Measurements from ENCODE around the gene TRPM7. TPM values are rescaled to one million over a fixed set of nuclear protein-coding genes. Genes with fewer than 3 reads are reported as not detected.

TRPM7 gene
- total and polyA plus RNA-seq, 2 of the 8 experiments (the other 6 are each of a cell fraction or from before 2014, with no cell fraction given), result 7.5 to 33.2 TPM

GRCh38 chr15:50710585-50710984 is 24.0 kb upstream of the TRPM7 start:
- Histone ChIP-seq H3K4me2 (ENCODE audit: insufficient read depth in 1 of 2, low read depth in 2 of 2, low read length in 2 of 2) (no peak overlapping the region), H2AK5ac (ENCODE audit: low read depth, low read length) (no peak overlapping the region), H3K79me2 (ENCODE audit: control insufficient read depth in 1 of 2, insufficient read depth in 2 of 2, low read length in 2 of 2) (no peaks in the 10 kb centered on the region), H2BK5ac (ENCODE audit: low read depth, low read length) (no peak overlapping the region), H3K4ac (replicated peaks; ENCODE audit: insufficient read length, low read depth, low read length) (no peak overlapping the region), H3K4me1 (replicated peaks in 1 of 4; ENCODE audit: control insufficient read depth in 3 of 4, insufficient read depth in 4 of 4, low read length in 3 of 4) (no peaks in the 10 kb centered on the region), H3K9me3 (ENCODE audit: insufficient read depth in 2 of 2, low read depth in 1 of 2, low read length in 1 of 2) (no peaks in the 10 kb centered on the region), H4K20me1 (replicated peaks in 1 of 2; ENCODE audit: control insufficient read depth in 1 of 2, insufficient read depth in 2 of 2, low read length in 2 of 2) (no peaks in the 10 kb centered on the region), H4K91ac (replicated peaks; ENCODE audit: insufficient read length, low read length) (no peak overlapping the region), H3K23me2 (ENCODE audit: low read depth, low read length) (no peaks in the 10 kb centered on the region), H3K56ac (replicated peaks; ENCODE audit: insufficient read length, low read depth, low read length) (no peak overlapping the region), H3K9ac (replicated peaks in 1 of 4; ENCODE audit: extremely low read depth in 1 of 4, low read depth in 3 of 4, low read length in 3 of 4) (no peak overlapping the region), H3K36me3 (ENCODE audit: control insufficient read depth in 2 of 4, insufficient read depth in 4 of 4, low read length in 3 of 4) (no peaks in the 10 kb centered on the region; a peak in 1 of 8 replicates), H2BK15ac (ENCODE audit: low read length) (no peak overlapping the region), H3K4me3 (ENCODE audit: extremely low read depth in 1 of 4, insufficient read depth in 2 of 4, low read depth in 3 of 4, low read length in 4 of 4) (no peak overlapping the region), H2AFZ (ENCODE audit: low read length) (no peak overlapping the region), H3K27ac (ENCODE audit: low read depth, low read length) (no peak overlapping the region), H3K18ac (ENCODE audit: extremely low read depth, low read length) (no peak overlapping the region), H3K79me1 (ENCODE audit: low read depth, low read length) (no peaks in the 10 kb centered on the region), H4K8ac (ENCODE audit: extremely low read depth, insufficient read depth, low read length) (no peak overlapping the region), H4K5ac (ENCODE audit: insufficient read length, low read depth, low read length) (no peak overlapping the region), H3K14ac (ENCODE audit: insufficient read length) (no peak overlapping the region), H2BK20ac (ENCODE audit: low read length) (no peak overlapping the region), H3K27me3 (replicated peaks in 1 of 4; ENCODE audit: control insufficient read depth in 3 of 4, extremely low read depth in 1 of 4, insufficient read depth in 3 of 4, low read length in 3 of 4) (no peaks in the 10 kb centered on the region), H2BK12ac (ENCODE audit: low read depth, low read length) (no peak overlapping the region), H3K23ac (ENCODE audit: insufficient read length) (no peak overlapping the region), H2BK120ac (replicated peaks; ENCODE audit: low read depth, low read length) (no peak overlapping the region)
- ChIA-PET POLR2A (ENCODE audit: partially characterized antibody) (no interaction called here), CTCF (ENCODE audit: partially characterized antibody) (interaction anchor here (0.8 kb wide), 1 partner anchor 14 kb away, joined by 3 read pairs; no protein-coding TSS in a partner anchor)
- DNase-seq (ENCODE audit: low read depth in 1 of 2, low spot score in 2 of 2) (no peak), FAIRE-seq (no peak)
- no peak for TF ChIP-seq CHD7 (IDR thresholded peaks at IDR 0.05; ENCODE audit: insufficient replicate concordance, low read length)

Measured in H1 (cell line).